TTC549 (cell line): Measurements from ENCODE around the gene ACTBL2.

Experiments
- FAIRE-seq: peaks from 2 replicates; lab custom pipeline; 2012; peaks lifted over from hg19 to GRCh38; lab: Jason Lieb, UNC

ACTBL2 gene

GRCh38 chr5:57448751-57449150, 33.9 kb downstream of the ACTBL2 start:
- no peak for FAIRE-seq

GRCh38 chr5:57448287-57448686, 34.3 kb downstream of the ACTBL2 start:
- FAIRE-seq = no peak

GRCh38 chr5:57447658-57448057, 35.0 kb downstream of the ACTBL2 start:
- no peak for FAIRE-seq

- FAIRE-seq = no peak
These were observed 35.6 kb downstream of the ACTBL2 start for GRCh38 chr5:57446966-57447365.

- no peak for FAIRE-seq
These were observed 36.9 kb downstream of the ACTBL2 start for GRCh38 chr5:57445705-57446037.

GRCh38 chr5:57445006-57445704, 37.5 kb downstream of the ACTBL2 start:
- no peak for FAIRE-seq

GRCh38 chr5:57442080-57442839, 40.4 kb downstream of the ACTBL2 start:
- FAIRE-seq = no peak

GRCh38 chr5:57441557-57441956, 41.1 kb downstream of the ACTBL2 start:
- FAIRE-seq = no peak

GRCh38 chr5:57439601-57440000, 43.0 kb downstream of the ACTBL2 start:
- FAIRE-seq = no peak

GRCh38 chr5:57437976-57438805, 44.4 kb downstream of the ACTBL2 start:
- no peak for FAIRE-seq

- no peak for FAIRE-seq
These were observed 46.0 kb downstream of the ACTBL2 start for GRCh38 chr5:57436586-57436985.

- FAIRE-seq = no peak
These were observed 46.9 kb downstream of the ACTBL2 start for GRCh38 chr5:57435701-57436134.

- FAIRE-seq = no peak
These were observed 47.9 kb downstream of the ACTBL2 start for GRCh38 chr5:57434683-57435082.

- FAIRE-seq = no peak
These were observed 48.4 kb downstream of the ACTBL2 start for GRCh38 chr5:57434227-57434640.

- FAIRE-seq = no peak
These were observed 49.7 kb downstream of the ACTBL2 start for GRCh38 chr5:57432876-57433275.

GRCh38 chr5:57431759-57432158, 50.9 kb downstream of the ACTBL2 start:
- no peak for FAIRE-seq
